NCI-H128 (cell line): ENCODE data around the gene CDH8.
"Not testable (repeated sequence)": the region's sequence is repeated elsewhere in the genome, so short reads cannot be mapped to it uniquely, and the experiment has no call there.

Source experiments
- DNase-seq: peaks from one replicate; lab custom pipeline; 2025; ENCODE audit not compliant: unreplicated experiment; lab: John Stamatoyannopoulos, UW

The CDH8 gene

DNA sequence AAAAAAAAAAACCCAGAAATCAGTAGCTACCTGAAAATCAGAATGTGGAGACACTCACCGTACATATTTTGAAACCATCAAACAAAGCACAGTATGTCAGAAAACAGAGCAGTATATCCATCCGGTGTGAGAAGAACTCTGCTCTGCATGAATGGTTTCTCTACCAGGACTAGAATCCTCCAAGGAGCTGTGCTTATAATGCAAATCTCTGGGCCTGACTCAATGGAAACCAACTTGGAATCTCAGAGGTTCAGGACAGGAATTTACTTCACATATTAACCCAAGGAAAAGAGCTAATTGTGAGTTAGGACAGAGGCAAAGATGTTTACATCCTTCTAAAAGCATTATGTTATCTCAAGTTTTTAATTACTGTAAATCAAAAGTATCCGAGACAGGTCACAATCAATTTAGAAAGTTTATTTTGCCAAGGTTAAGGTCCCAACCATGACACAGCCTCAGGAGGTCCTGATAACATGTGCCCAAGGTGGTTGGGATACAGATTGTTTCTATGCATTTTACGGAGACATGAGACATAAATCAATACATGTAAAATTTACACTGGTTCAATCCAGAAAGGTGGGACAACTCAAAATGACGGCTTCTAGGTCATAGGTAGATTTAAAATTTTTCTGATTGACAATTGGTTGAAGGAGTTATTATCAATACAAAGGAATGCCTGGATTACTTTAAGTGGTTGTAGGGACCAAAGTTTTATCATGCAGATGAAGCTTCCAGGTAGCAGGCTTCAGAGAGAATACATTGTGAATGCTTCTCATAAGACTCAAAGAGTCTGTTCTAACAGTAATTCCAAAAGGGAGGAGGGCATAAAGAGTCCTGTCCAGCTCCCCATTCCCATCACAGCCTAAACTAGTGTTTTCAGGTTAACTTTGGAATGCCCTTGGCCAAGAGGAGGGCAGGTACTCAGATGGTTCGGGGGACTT lies 164.1 kb downstream of the CDH8 start:
- DNase-seq, result no peak

DNA sequence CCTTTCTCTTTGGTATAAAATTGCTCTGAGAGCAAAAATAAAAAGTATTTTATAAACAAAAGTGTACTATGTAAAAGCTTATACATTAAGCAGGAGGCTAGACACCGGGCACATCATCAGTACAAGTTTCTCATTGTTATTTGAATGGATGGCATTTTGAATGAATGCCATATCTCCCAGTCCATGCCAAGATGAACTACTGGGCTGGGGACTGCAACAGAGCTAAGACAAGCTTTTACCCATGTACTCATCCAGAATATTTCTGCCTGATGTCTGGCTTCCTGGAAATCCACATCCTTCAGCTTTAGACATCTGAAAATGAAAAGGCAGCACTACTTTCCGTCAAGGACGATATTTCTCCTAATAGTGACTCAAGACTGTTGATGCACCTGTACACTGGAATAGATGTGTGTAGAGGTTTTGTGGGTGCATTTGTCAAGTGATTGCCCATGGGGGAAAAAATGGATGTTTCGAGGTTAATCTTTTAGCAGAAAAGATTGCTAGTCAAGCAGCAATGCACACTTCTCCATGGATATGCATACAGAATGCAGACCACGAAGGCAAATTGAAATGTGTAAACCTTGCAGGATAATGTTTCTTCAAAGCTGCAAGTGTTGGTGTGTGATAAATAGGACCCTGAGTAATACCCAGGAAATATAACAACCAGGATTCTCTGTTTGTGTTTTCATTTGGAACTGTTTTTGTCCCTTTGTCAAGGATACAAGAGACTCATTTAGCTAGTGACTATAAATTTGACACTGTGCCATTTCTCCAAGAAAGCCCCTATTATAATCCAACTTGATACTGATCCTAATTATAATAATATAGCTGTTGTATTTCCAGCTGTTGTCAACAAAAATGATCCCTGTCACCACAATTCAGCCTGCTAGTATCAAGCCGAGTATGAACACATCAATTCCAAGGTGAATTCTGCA lies 173.8 kb downstream of the CDH8 start:
- DNase-seq, result no peak

DNA sequence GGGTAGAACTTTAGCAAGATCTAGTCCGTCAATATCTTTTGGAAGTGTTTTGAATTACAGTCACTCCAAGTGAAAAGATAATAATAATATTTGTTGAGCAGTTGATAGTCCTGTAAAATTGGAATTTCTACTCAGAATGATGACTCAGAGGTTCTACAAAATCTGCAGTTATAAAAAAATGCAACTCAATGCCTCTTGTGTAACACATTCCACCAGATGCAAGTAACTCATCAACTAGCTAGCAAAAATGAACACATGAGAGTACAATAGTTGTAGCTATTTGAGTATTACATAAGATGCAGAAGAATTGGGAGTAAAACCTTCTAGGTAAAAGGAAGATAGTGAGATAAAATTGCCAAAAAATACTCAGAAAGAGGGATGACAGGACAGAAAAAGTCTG lies 177.2 kb downstream of the CDH8 start:
- DNase-seq, result no peak

DNA sequence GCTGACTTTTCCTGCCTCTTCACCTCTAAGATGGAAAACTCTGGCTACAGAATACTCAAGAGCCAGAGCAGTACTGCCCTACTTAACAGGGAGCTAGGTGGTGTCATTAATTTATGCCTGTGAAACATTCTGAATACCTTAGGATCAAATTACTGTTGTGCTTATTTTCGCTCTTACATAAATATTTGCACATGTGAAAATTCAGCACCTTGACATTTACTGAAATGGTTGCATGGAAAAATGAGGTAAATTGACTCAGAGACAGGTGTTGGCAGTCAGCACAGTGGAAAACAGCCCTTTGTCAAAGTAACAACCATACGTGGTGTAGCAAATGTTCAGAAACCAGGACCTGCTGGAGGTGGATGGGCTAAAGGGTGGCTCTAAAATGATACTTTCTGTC lies 193.6 kb downstream of the CDH8 start:
- no peak for DNase-seq

DNA sequence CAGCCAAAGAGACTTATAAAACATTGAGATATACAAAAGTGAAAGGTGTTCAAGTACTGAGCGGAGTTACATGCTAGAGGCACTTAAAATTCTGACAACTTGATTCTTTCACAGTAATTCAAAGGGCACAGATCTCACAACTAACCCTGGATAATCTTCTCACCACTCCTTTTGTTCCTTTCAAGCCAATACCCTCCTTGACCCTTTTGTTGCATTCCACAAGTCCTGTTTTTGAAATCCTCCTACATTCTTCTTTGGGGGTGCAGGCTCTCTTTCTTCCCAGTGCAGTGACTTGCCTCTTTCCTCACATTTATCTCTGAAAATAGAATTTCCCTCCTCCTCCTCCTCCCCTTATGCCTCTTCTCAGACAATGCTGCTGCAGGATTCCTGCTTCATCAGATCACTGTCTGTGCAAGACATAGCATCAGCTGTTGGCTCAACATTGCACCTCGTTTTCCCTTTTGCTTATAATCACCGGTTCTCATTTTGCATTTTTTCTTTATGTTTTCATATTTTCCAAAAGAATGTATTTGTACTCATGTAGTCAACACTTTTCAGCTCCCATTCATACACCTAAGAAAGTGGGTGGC lies 199.3 kb downstream of the CDH8 start:
- no peak for DNase-seq

DNA sequence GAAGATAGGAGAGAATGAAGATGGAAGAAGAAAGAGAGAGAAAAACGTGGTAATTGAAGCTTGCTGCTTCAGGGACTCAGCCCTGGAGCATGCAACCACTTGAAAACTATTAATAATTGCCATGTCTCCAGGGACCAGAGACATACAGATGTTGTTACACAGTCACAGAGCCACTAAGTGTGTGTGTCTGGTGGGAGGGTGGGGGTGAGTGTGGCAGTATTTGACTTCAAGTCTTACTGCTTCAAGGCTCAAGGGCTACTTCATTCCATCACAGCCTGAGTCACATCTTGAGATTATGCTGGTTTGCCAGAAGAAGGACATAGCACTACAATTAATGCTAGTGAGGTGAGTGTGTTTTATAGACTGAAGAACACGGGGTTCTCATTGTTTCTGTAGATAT lies 202.2 kb downstream of the CDH8 start:
- no peak for DNase-seq

DNA sequence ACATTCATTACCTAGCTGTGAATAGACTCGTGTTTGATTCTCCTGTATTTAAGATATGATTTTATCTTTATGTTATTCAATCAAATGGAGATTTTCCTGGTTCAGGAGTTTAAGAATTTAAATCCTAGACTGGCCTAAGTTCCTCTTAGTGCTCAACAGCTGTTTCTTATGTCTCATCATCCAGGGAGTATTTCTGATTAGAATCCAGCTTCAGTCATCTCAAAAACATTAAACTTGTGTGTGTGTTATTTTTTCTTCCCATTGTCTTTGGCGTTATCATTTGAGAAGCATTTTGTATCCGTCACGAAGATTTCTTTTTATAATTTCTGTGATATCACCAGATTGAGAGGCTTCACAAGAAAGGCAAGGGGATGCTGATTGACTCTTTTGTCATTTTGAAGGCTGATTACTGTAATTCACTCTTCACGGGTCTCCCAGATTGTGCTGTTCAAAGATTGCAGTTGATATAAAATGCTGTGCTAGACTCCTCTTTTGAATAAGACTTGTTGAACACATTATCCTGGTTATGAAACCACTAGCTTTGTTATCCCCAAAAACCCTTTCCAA lies 204.8 kb downstream of the CDH8 start:
- DNase-seq, result no peak

DNA sequence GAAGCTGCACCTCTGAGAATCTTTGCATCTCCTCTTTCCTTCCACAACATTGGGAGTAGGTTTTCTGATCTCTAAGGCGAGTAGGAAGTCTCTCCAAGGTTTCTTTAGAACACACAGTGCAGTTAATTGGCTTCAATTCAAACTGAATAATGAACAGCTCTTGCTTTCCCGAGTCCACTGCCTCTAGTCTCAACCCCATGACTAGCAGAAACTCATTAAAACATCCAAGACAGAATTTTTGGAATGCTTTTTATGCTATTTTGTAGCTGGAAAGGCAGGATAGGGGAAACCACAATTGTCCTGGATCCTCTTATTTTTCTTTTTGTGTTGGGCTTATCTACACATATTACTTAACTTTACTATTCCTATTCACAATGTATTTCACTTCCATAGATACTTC lies 206.6 kb downstream of the CDH8 start:
- no peak for DNase-seq

DNA sequence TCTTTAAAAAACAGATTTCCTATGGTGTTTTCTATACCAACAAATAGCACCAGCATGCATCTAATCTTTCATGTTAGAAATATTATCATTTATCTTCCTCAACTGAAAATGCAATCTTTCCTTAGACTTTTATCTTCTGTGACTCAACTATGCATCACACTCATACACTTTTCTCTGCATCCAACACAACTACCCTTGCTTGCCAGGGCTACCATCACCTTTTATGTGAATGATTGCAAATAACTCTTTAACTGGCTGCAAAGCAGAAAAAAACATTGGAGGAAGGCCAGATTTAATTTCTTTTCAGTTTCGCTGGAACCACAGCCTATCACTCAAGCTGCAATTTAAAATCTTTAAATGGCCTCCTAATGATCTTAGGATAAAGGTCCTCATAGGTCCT lies 212.9 kb downstream of the CDH8 start:
- DNase-seq, result no peak

DNA sequence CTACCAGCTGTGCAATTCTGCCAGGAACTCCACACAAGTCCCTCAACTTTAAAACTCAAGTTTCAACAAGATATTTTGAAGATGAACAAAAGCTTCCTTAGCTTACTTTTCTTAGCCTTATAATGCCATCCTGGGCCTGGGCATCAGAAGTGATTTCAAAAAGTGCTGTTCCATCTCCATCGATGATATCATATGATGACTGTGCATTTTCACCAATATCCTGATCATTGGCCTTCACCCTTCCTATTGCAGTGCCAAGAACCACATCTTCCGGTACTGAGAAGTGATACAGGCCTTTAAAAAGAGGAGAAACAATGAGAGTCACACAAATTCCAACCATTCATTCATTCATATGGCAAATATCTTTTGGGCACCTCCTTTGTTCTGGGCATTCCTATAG lies 215.4 kb downstream of the CDH8 start:
- DNase-seq, result no peak

DNA sequence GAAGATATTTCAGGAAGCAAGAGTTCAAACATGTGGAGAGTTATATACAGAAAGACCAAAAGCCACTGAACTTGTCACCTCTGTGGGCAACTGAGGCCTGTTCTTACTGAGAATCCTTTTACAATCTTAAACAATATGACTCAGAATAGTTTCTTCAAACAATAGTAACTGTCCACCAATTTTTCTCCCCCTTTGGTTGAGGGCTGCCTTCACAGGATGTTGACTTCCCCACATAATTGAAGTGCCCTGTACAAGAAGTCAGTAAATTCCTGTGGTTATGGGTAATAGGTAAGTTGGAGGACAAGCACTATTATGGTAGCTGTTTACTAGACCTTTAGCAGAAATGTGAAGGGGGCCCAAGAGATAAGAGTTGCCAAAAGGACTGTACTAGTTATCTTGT lies 215.8 kb downstream of the CDH8 start:
- DNase-seq, result no peak

DNA sequence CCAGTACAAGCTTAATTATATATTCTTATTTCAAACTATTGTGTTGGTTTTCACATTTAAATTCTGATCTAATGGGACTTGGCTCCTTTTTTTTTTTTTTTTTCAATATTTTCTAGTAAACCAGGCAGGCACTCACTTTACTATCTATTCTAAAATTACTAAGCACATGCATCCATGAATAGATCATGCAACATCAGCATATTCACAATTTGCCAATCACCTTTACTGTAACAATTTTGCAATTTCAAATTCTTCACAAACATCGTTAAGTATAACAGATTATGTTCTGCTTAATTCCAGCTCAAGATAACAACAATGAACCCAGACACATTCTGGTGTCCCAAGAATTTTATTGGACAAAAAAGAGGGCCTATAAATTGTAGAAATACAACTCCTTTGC lies 217.4 kb downstream of the CDH8 start:
- no peak for DNase-seq

DNA sequence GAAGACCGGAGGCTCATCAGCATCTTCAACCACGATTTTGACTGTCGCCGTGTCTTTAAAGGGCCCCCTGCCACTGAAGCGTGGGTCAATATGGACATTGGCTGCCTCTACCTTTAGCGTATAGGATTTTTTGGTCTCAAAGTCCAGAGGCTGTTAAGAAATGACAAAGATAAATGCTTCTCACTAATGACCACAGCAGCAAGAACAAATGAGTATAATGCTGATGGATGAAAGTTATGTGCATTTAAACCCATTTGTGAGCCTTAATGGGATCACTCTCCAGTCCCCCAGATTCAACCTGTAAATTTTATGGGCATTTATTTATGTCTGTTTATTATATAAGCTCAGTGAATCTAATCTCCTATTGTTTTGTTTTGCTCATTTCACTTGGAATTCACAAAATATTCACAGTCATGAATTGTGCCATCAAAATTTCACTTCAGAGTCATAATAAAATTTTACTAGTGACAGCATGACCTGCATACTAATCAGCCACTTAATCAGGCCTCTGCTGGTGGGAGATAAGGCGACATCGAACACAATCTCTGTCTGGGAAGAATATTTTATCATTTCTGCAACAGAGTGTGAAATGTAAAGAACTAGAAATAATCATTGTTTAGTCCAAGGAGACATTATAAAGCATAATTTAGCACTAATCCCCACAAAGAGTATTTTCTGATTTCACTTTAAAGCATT lies 218.5 kb downstream of the CDH8 start:
- no peak for DNase-seq

DNA sequence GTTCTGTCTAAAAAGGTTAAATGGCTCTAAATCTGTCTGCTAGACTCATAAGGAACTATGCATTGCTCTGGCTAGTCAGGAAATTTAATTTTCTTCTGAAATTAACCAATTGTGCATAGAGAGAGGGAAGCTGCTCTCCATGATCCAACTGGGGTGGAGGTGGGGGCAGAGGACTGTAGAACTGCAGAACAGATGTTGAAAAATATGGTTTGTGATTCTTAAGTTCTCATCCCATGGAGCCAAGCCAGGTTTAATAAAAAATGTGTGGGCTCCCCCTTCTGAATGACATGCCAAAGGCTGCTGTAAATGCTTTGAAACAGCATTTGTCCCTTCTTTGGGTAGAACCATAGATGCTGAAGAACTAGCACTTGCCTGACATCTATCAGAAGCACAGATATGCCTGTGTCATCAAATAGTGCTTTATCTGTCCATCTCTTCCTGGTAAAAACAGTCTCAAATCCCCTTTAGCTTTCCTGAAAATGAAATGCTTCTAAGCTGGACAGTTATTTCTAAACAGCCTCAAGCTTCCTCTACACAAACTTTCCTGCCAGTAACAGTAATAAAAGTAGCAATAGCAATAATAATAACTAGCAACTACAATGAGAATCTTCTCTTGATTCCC lies 221.4 kb downstream of the CDH8 start:
- DNase-seq, result no peak

DNA sequence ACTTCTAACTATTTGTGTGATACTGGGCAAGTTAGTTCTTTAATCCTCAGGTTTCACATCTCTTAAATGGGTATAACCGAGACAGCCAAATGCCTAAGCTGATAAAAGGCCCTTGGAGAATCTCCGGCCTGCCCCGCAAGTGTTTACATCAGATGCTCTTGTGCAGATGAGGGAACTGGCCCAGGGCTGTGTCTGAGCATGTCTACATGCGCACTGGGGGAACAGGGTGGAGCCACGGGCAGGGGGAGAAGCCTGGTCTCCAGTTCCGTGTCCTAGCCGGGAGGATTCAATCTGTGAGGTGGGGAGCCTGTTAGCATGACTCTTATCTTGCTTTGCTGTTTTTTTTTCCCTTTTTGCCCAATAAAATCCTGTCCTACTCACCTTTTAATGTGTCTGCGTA lies 222.9 kb downstream of the CDH8 start:
- no peak for DNase-seq

DNA sequence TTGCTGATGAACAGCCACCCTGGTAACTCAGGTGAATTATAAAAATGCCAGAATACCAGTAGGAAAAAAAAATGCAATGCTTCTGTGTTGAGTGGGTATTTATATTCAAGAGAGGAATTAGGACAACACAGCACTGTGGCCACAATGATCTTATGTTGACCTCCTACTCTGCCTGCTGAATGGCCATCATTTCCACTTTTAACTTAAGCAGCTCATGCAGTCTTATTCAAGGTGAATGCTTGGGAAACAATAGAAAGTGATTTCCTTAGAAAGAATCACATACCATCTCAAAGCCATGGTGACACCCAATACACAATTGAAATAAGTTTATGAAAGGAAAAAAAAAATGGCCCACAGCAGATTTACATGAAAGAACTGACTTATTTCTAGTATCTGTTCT lies 224.0 kb downstream of the CDH8 start:
- DNase-seq, result no peak

DNA sequence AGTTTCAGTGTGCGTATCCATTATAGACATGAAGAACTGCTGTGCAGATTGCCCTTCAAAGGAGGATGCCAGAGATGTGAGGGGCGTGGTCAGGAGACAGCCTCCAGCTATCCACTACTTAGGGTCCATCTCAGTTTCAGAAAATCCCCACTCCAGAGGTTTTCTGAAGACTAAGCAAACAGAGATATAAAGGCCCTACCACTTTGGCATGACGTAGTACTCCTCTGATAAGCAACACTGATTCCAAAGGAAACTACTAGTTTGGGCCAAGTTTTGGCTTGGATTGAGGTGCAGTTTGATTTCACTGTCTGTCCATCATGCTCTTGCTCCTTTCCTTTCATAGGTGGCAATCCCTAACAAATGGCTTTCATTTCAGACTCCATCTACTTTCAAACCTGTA lies 228.7 kb downstream of the CDH8 start:
- DNase-seq, result no peak

DNA sequence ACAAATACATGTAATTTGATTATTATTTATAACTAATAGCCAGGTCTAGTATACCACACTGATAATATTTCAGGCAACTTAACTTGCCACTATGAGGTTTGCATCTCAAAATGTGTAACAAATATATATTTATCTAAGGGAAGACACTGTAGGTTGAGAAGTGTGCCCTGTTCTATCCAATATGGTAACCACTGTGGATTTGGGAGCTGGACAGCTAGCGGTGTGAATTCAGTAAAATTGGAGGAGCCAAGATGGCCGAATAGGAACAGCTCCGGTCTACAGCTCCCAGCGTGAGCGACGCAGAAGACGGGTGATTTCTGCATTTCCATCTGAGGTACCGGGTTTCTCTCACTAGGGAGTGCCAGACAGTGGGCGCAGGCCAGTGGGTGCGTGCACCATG lies 235.0 kb downstream of the CDH8 start:
- not testable (repeated sequence) for DNase-seq

DNA sequence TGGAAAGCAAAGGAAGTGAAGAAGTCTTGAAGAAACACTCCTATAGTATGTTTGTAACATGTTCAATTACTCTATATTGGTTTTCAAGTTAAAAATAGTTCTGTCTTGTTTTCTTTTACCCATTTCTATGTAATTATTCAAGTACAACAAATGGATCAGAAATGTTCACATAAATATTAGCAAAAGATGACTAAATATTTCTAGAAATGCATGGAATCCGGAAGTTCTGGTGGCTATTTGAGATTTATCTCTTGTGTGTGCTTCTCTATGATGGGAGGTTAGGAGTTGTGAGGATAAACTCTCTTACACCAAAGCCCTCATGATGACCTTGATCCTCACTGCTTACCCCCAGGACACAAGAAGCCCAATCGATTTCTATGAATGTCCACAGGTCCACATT lies 237.5 kb downstream of the CDH8 start:
- DNase-seq, result no peak

DNA sequence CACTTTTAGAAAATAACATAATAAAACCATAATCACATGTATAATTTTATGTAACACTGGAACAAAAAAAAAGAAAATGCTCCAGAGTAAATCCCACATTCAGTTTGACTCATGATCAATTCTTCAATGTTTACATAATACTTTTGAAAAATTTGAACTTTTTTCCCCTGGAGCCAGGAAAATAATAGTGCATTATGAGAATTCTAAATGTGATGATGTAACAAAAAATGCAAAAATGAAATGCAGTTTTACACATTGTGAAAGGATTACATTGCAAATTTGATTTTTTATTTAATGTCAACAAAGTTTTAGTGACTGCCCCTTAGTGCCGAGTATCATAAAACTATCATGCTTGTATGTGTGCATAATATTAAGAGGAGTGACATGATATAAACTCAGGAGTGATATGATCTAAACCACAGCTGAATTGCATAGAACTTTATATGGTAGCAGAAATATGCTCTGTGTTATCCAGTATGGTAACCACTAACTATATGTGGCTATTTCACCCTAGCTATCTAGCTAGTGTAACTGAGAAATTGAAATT lies 238.2 kb downstream of the CDH8 start:
- DNase-seq, result no peak
